OCI-LY1 (cell line): ENCODE results near the gene PGA3.
"Not testable (repeated sequence)": the region's sequence is repeated elsewhere in the genome, so short reads cannot be mapped to it uniquely, and the experiment has no call there.

Experiments
- H2AFZ ChIP-seq: fragments of 200-600 bp; sonication (generic), shearing (Covaris generic); 2 replicates; pipeline ENCODE4 v1.6.0; 2014; ENCODE audit warnings: antibody characterized with exemption, mild to moderate bottlenecking, low read length
- H3F3A ChIP-seq: fragments of 200-600 bp; sonication (generic), shearing (Covaris generic); 2 replicates; pipeline ENCODE4 v1.6.0; 2014; ENCODE audit warnings: mild to moderate bottlenecking, antibody characterized with exemption, low read length, moderate library complexity; ENCODE audit not compliant: insufficient read depth
- H3K27ac ChIP-seq: fragments of 200-600 bp; sonication (generic); 2 replicates; pipeline ENCODE4 v1.5.1; 2014; ENCODE audit warnings: low read length, mixed run types, mild to moderate bottlenecking, low read depth; ENCODE audit not compliant: poor library complexity, severe bottlenecking
- H3K27me3 ChIP-seq: fragments of 200-600 bp; sonication (generic); 2 replicates; pipeline ENCODE4 v1.6.0; 2014; ENCODE audit warnings: antibody characterized with exemption, mild to moderate bottlenecking, low read length, moderate library complexity; ENCODE audit not compliant: insufficient read depth
- H3K36me3 ChIP-seq: fragments of 200-600 bp; sonication (generic); 2 replicates; pipeline ENCODE4 v1.6.1; 2014; ENCODE audit warnings: mild to moderate bottlenecking, antibody characterized with exemption, low read length, moderate library complexity, mixed read lengths; ENCODE audit not compliant: insufficient read depth
- H3K4me1 ChIP-seq: fragments of 200-600 bp; sonication (generic); 2 replicates; pipeline ENCODE4 v1.5.1; 2014; ENCODE audit warnings: mild to moderate bottlenecking, low read length, moderate library complexity; ENCODE audit not compliant: insufficient read depth, severe bottlenecking
- H3K4me2 ChIP-seq: fragments of 200-600 bp; sonication (generic), shearing (Covaris generic); 2 replicates; pipeline ENCODE4 v1.6.1; 2014; ENCODE audit warnings: low read length
- H3K4me3 ChIP-seq: fragments of 200-600 bp; sonication (generic); 2 replicates; pipeline ENCODE4 v1.5.1; 2014; ENCODE audit warnings: low read length, low read depth, mild to moderate bottlenecking, mixed read lengths; ENCODE audit not compliant: poor library complexity, severe bottlenecking
- H3K79me2 ChIP-seq: fragments of 200-600 bp; shearing (Covaris generic); 2 replicates; pipeline ENCODE4 v1.6.1; 2016; ENCODE audit warnings: mixed run types, low read length, mixed read lengths; ENCODE audit not compliant: insufficient read depth
- H3K9ac ChIP-seq: fragments of 200-600 bp; sonication (generic), shearing (Covaris generic); 2 replicates; pipeline ENCODE4 v1.6.1; 2014; ENCODE audit warnings: mild to moderate bottlenecking, low read length, mixed read lengths
- H3K9me2 ChIP-seq: fragments of 200-600 bp; sonication (generic), shearing (Covaris generic); 2 replicates; pipeline ENCODE4 v1.6.1; 2014; ENCODE audit warnings: low read depth, mild to moderate bottlenecking, low read length, mixed read lengths
- H3K9me3 ChIP-seq: fragments of 200-600 bp; shearing (Covaris generic); 2 replicates; pipeline ENCODE4 v1.6.1; 2014; ENCODE audit warnings: low read length, mixed read lengths
- H4K20me1 ChIP-seq: fragments of 200-600 bp; sonication (generic), shearing (Covaris generic); 2 replicates; pipeline ENCODE4 v1.6.0; 2016; ENCODE audit warnings: mild to moderate bottlenecking, low read length; ENCODE audit not compliant: insufficient read depth

PGA3 gene

DNA sequence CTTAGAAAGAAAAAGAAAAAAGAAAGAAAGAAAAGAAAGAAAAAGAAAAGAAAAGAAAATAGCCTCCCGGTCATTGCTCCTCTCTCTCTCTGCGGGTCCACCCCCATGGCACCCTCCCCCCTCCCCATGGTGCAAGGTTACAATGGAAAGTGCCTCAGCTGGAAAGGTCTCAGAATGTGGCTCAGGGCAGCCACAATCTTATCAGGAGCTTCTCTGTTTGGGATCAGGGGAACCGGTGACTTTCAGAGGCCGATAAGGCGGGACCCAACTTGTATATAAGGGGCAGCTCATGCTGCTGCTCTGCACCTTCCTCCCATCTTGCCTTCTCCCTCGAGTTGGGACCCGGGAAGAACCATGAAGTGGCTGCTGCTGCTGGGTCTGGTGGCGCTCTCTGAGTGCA, 18.7 kb downstream of the PGA3 start, which contains the start of gene PGA4:
TSS of gene PGA4 (plus strand) at position 301 of the 400 bp plus-strand sequence. CDS start at position 355, 54 bp downstream.
- H3K9me2 ChIP-seq, H3K27ac ChIP-seq, H3K9me3 ChIP-seq, H3K36me3 ChIP-seq, H3K4me1 ChIP-seq, H3K79me2 ChIP-seq, H3F3A ChIP-seq, H4K20me1 ChIP-seq, H3K4me2 ChIP-seq, H3K4me3 ChIP-seq, H3K27me3 ChIP-seq, H3K9ac ChIP-seq, H2AFZ ChIP-seq: not testable (repeated sequence)

DNA sequence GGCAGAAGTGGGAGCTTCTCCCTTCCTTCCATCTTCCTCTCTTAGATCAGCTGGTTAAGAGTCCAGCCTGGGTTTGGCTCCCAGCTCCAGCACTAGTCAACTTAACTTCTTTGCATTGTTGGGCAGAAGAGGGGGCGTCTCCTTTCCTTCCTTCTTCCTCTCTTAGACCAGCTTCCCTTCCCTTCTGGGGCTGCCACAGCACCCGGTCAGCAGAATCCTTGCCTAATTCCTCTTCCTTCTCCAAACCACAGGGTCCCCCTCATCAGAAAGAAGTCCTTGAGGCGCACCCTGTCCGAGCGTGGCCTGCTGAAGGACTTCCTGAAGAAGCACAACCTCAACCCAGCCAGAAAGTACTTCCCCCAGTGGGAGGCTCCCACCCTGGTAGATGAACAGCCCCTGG, 19.4 kb downstream of the PGA3 start:
- H3K79me2 ChIP-seq, H3K4me2 ChIP-seq, H3F3A ChIP-seq, H3K9me3 ChIP-seq, H3K9ac ChIP-seq, H3K9me2 ChIP-seq, H2AFZ ChIP-seq, H3K4me1 ChIP-seq, H3K27ac ChIP-seq, H4K20me1 ChIP-seq, H3K36me3 ChIP-seq, H3K4me3 ChIP-seq, H3K27me3 ChIP-seq: not testable (repeated sequence)

DNA sequence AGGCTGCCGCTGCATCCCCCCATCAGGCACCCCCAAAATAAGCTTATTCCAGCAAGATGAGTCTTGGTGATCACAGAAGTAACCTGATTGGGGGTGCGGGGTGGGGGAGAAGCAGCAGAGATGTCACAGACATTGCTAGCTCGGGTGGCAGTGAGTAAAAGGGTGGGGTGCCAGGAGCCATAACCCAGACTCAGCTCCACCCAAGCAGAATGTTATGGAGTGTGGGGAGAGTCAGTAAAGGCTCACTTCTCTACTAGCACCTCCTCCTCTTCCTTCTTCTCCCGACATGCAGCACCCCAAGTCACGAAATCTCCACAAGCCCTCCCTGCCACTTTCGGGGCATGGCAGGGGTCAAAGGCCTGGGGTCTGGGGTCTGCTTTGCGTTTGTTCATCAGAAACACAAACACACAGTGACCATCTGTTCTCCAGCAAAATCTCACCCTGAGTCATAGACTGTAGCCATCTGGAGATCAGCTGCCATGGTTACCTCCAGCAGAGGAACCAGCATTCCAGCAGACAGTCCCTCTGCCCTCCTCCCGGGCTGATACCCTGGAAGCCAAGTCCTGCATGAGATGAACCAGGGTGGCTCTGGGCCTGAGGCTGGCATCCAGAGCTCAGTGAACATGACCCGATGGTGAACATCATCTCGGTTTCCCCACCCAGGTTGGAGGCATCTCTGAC, 23.3 kb downstream of the PGA3 start:
- not testable (repeated sequence) for H3K9ac ChIP-seq, H2AFZ ChIP-seq, H3K79me2 ChIP-seq, H3K4me2 ChIP-seq, H3K9me2 ChIP-seq, H3K27me3 ChIP-seq, H3K4me3 ChIP-seq, H3F3A ChIP-seq, H4K20me1 ChIP-seq, H3K9me3 ChIP-seq, H3K36me3 ChIP-seq, H3K27ac ChIP-seq, H3K4me1 ChIP-seq

DNA sequence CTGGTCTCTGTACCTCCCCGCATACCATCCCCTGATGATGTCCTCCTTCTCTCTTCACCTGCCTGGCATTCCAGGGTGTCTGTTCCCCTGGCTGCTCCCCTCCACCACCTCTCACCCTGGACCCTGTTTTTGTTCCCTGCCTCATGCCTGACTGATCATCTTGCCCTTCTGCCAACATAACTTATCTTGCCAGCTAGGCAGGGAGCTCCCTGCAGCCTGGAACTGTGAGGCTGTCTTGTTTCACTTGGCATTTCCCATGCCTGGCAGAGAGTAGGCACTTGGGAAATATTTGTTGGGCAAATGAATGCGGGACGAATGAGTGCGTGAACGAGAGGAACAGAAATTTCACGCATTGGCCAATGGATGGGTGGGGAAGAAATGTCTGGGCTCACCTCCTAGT, 26.1 kb downstream of the PGA3 start:
- H2AFZ ChIP-seq, H3K27me3 ChIP-seq, H3K9me2 ChIP-seq, H3K4me3 ChIP-seq, H3F3A ChIP-seq, H3K27ac ChIP-seq, H3K9ac ChIP-seq, H3K4me1 ChIP-seq, H4K20me1 ChIP-seq, H3K36me3 ChIP-seq, H3K4me2 ChIP-seq, H3K79me2 ChIP-seq, H3K9me3 ChIP-seq: not testable (repeated sequence)

DNA sequence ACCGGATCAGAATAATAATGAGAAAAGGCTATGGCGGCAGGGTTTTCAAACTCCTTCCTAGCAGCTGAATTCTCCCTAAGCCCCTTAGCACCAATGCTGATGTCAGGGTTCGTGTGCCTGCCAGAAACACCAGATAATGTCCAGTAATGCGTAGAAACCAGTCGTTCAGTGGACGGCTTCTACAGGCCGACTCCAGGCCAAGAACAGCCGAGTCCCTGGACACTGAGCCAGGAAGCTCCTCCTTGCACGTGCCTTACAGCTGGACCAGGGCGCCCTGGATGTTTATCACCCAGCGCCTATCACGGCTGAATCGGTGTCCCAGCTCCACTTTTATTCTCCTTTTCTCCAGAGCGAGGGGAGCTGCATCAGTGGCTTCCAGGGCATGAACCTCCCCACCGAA, 27.7 kb downstream of the PGA3 start:
- not testable (repeated sequence) for H3K36me3 ChIP-seq, H3K9ac ChIP-seq, H3F3A ChIP-seq, H3K27ac ChIP-seq, H3K9me3 ChIP-seq, H3K27me3 ChIP-seq, H3K4me1 ChIP-seq, H3K9me2 ChIP-seq, H3K4me3 ChIP-seq, H3K79me2 ChIP-seq, H4K20me1 ChIP-seq, H2AFZ ChIP-seq, H3K4me2 ChIP-seq

DNA sequence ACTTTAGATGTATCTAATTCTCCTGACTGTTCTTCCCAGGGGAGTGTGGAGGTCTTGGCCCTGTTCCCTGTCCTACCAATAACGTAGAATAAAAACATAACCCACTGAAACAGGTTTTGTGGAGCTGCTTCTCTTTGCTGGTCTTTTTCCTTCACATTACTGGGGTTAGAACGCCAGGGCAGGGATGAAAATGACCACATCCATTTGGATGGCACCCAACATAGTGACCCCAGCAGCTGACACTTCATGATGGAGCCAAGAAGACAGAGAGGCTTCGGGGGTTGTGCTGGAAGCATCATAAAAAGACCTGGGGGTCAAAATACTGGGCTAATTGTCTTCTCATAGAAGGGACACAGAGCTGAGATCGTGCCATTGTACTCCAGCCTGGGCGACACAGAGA, 28.3 kb downstream of the PGA3 start:
- not testable (repeated sequence) for H3K4me1 ChIP-seq, H3K9ac ChIP-seq, H3K9me2 ChIP-seq, H4K20me1 ChIP-seq, H3K4me2 ChIP-seq, H2AFZ ChIP-seq, H3F3A ChIP-seq, H3K27ac ChIP-seq, H3K79me2 ChIP-seq, H3K4me3 ChIP-seq, H3K9me3 ChIP-seq, H3K36me3 ChIP-seq, H3K27me3 ChIP-seq

DNA sequence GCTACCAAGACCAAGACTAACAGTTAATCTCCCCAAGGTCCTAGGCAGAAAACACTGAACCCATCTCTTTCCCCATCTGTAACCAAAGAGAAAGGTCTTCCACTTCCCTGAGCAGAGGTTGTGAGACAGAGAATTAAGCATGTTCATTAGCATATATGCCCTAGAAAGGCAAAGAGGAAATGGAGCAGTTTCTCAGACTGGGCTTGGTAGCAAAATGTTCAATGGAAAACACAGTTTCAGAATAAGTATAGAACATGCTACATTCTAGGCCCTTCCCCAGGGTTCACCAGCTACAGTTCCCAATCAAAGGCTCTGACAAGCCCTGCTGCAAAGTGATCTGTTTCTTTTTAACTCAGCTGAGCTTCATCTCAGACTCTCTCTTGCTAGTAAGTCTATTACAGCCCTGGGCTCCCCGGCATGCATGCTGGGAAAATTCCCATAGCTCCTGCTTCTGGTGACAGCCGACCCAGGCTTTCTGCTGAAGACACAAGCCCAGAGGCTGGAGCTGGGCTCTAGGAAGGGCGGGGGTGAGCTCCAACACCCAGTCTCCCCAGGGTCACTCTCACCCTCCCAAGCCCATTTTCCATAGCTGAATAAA, 29.3 kb downstream of the PGA3 start:
- not testable (repeated sequence) for H3F3A ChIP-seq, H3K9ac ChIP-seq, H3K9me3 ChIP-seq, H3K9me2 ChIP-seq, H3K27me3 ChIP-seq, H3K4me3 ChIP-seq, H3K27ac ChIP-seq, H2AFZ ChIP-seq, H3K36me3 ChIP-seq, H3K4me2 ChIP-seq, H3K4me1 ChIP-seq, H3K79me2 ChIP-seq, H4K20me1 ChIP-seq

DNA sequence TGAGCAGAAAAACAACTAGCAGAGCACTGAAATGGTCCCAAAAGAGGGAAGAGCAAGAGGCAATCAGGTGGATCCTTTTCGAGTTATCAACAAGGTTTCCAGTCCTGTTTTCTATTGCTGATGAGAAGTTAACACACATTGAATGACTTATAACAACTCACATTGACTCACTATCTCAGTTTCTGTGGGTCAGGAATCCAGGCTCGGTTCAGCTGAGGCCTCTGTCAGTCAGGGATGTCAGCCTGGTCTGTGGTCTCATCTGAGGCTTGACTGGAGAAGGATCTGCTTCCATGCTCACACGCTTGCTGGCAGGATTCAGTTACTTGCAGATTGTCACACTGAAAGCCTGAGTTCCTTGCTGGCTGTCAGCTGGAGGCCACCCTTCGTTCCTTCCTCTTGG, 33.8 kb downstream of the PGA3 start:
- H3K27ac ChIP-seq, H3K4me2 ChIP-seq, H2AFZ ChIP-seq: not testable (repeated sequence)

More for the DNA sequence above, 33.8 kb downstream of the PGA3 start:
- not testable (repeated sequence) for H3K36me3 ChIP-seq, H3K9me3 ChIP-seq, H3F3A ChIP-seq, H3K27me3 ChIP-seq, H3K4me1 ChIP-seq, H3K9ac ChIP-seq, H3K4me3 ChIP-seq, H4K20me1 ChIP-seq, H3K79me2 ChIP-seq, H3K9me2 ChIP-seq
